CD4-positive, alpha-beta T cell treated with Interleukin-12 subunit alpha and Interleukin-12 subunit beta, for 1 hour (primary cell): ENCODE data around the gene CISD3.

ENCODE experiments used
- DNase-seq: peaks from one replicate; pipeline ENCODE4 v3.0.0-alpha.2; 2020

The CISD3 gene, protein sequence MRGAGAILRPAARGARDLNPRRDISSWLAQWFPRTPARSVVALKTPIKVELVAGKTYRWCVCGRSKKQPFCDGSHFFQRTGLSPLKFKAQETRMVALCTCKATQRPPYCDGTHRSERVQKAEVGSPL

DNA sequence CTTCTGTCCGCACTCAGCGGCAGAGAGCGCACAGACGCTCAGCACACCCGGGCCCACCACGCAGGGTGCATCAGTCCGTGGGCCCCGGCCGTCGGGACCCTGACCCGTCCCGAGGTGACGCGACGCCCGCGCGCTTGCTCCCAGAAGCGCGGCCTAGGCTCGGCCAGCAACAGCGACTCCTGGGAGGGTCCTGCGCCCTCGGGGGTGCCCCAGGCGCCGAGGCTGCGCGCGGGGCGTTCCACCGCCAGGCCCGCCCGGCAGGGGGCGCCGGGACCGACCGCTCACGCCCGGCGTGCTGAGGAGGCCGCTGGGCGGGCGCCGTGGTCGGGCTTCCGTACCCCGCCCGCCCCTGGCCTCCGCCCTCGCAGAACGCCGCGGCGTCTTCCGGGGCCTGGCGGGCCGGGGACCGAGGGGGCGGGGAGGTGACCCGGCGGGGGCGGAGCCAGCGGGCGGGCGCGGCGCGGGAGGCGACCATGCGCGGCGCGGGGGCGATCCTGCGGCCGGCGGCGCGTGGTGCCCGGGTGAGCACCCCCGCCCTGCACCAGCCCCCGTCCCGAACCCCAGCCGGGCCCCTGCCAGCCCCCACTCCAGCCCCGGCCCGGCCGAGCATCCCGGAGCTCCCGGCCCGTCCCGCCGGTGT is at the start of gene CISD3:
CISD3 (plus strand) TSS at position 456 of the 640 bp plus-strand sequence; CDS start at position 474, 18 bp downstream.
- peak; percentile 91 for DNase-seq

DNA sequence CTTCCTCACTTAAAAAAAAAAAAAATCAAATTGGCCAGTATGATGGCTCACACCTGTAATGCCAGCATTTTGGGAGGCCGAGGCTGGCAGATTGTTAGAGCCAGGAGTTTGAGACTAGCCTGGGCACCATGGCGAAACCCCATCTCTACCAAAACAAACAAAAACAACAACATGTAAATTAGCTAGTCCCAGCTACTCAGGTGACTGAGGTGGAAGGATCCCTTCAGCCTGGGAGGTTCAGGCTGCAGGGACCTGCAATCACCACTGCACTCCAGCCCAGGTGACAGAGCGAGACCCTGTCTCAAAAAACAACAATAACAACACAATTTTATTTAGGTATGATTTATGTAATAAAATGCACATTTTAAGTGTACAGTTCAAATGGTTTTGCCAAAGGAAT is 49.0 kb upstream of the CISD3 start:
- no peak for DNase-seq

DNA sequence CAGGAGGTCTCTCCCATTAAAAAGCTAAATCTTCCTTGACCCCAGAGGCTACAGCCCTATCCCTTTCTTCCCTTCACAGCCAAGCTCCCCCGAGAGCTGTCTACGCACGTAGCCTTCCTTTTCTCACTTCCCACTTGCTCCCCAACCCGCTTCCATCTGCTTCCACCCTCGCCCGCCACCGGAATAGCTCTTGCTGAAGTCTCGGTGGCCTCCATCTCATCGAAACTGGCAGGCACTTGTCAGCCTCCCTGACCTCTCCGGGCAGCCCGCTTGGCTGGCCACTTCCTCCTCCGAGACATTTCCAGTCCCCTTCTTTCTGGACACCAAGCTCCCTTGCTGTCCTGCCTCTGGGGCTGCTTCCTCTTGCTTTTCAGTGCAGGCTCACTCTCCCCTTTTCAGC is 44.6 kb upstream of the CISD3 start:
- DNase-seq = no peak

DNA sequence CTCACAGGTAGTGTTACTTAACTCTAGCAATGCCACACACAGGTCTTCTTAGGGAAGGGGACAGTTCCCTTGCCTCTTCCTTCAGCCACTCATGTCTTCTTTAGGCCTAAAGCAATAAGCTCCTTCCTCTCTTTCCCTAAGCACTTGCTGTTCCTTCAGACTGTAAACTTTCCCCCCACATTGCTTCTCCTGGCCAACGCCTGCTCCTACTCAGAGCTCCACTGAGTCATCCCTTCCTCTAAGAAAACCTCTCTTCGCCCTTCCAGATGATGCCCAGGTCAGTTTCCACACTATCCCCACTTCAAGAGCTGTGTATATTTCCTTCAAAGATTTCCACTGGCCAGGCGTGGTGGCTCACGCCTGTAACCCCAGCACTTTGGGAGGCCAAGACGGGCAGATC is 42.9 kb upstream of the CISD3 start:
- no peak for DNase-seq

DNA sequence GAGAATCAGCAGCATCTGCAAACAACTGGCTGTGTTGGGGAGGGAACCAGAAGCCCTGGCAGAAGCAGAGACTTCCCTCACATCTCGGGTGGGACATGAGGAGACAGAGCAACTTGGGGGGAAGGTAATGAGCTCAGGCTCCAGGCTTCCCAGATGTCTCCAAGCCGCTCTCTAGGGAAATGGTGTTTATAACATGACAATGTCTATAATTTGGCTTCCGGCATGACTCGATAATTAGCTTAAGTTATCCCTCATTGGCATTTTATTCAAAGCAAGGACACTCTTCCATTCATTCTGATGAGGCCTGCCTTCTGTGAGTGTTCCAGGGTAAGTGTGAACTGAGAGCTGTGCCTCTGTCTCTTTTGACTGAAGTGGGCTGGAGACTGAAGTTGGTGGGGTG is 39.8 kb upstream of the CISD3 start:
- no peak for DNase-seq

DNA sequence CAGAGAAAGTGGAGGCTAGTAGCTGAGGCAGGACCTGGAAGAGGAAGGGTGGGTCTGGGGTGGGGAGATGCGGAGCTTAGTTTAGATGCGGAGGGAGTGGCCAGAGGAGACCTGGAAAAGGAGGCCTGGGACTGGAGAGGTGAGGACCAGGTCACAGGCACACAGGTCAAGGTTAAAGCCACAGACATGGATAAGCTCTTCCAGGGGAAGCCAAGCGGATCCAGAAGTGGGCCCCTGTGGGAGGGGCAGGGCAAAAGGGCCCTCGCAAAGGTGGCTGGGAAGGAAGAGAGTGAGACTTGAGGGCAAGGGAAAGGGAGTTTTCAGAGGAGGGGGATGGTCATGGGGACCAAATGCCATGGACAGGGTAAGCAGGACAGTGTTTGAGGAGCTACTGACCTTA is 39.0 kb upstream of the CISD3 start:
- DNase-seq = no peak

DNA sequence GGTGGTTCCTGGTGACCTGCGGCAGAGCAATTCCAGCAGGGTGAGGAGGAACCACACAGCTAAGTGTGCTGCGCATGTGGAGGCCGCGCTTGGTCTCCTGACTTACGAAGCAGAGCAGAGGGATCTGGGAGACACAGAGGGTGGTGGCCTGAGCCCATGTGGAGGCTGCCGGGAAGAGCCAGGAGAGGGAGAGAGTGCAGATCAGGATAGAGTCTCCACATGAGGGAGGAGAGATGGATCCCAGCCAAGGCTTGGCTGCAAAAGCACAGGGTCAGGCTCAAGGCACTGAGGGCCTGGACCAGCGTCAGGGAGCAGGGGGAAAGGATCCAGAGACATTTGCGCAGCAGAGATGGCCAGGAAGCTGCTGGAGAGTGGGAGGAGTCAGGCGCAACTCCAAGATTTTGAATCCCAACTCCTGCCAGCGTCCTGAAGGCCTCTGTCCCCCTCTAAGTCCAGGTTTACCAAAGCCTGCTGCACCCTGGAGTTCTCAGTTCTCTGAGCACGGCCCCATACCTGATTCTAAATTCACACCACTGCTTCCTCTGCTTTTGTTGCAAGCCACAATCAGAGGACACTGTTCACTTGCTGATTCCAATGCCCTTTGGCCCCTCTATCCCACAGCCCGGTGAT is 36.3 kb upstream of the CISD3 start:
- no peak for DNase-seq

DNA sequence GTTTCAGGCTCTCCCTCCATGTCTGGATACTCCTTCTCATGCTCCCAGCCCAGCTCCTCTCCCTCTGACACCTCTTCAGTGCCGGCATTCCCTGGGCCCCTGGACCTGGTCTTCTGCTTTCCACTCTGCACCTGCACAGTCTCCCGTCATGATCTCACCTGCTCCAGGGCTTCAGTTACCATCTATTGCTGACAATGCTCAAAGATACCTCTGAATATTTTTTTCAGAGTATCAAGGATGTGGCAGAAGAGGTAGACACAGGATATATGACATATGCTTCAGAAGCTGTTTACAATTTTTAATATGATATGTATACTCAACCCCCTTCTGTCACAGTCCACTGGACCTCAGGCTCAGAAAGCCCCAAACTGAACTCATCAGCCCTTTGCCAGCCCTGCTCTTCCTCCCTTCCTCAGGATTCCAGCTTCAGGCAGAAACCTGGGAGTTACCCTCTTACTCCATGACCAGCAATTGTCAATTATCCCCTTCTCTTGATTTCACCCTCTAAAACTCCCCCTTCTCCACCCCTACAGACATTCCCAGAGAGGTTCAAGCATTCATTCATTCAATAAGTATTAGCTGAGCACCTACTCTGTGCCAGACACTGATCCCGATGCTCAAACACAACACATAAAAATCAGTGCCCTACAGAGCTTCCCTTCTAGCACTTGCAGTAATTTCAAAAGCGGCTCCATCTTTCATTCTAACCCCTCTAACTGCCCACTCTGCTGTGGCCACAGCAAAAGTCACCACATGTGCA is 32.9 kb upstream of the CISD3 start:
- no peak for DNase-seq

DNA sequence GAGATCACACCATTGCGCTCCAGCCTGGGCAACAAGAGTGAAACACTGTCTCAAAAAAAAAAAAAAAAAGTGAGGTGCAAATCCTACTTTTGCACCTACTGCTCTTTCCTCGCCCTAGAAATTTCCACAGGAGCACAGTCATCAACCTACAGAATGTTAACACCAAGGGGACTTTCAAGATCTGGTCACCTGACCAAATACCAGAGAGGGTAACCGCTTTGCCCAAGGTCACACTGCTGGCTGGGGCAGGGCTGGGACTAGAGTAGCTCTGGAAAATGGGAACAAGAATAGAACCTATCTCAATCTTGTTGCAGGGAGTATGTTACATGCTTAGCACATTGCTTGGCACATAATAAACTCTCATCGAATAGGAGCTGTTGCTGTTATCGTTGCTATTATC is 31.4 kb upstream of the CISD3 start:
- DNase-seq = no peak

DNA sequence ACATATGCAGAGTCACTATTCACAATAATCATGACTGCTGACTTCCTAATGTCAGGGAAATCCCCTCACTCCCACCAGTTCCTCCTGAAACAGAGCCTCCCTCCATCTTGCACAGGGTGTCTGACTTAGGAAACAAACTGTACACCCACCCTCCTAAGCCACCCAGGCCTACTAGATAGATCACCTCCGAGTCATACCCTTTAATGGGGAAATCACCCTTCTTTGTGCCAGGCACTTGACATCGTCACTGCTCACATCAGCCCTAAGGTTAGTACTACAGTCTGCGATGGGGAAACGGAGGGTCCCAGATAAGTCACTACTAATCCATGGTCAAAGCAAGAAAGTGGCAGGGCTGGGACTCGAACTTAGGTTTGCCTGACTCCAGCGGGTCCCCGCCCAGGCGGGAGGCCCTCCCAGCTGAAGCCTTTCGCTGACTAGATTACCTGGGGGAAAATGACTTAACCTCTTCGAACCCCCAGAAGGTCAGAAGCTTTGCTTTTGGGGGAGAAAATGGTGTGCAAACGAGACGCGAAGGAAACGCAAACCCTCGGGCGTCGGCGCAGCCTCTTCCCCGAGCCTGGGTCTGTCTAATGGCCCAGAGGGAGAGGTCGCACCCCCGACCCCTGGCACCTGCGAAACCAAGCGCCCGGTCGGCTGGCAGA is 28.5 kb upstream of the CISD3 start:
- DNase-seq = peak; percentile 80

DNA sequence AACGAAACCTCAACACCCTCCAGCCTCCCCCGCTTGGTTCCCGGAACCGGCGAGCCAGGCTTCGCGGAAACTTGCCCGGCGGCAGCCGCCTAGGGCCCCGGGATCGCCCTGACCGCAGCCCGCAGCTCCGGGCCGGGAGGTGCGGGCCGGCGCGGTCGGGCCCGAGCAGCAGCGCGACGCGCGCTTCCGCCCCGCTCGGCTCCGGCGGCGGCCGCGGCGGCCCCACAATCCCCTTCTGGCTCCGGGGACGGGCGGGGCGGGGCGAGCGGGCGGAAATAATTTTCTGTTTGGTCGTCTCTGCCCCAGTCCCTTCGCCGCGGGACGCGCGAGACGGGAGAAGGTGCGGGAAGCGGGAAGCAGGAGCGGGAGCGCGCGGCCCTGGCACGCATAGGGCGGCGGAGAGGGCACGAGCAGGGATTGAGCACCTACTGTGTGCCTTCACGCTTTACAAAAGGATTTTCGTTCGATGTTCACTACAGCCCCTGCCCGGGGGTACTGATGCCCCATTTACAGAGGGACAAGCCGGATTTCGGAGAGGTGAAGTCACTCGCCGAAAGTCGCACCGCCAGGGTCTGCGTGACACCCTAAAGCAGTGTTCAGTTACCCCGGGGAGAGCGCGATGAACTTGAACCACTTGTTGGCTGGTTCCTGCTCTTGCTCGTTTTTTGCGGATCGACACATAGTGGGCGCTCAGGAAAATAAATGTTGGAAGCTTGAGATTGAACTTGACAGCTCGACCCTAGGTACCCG is 27.8 kb upstream of the CISD3 start:
- peak; percentile 83 for DNase-seq

DNA sequence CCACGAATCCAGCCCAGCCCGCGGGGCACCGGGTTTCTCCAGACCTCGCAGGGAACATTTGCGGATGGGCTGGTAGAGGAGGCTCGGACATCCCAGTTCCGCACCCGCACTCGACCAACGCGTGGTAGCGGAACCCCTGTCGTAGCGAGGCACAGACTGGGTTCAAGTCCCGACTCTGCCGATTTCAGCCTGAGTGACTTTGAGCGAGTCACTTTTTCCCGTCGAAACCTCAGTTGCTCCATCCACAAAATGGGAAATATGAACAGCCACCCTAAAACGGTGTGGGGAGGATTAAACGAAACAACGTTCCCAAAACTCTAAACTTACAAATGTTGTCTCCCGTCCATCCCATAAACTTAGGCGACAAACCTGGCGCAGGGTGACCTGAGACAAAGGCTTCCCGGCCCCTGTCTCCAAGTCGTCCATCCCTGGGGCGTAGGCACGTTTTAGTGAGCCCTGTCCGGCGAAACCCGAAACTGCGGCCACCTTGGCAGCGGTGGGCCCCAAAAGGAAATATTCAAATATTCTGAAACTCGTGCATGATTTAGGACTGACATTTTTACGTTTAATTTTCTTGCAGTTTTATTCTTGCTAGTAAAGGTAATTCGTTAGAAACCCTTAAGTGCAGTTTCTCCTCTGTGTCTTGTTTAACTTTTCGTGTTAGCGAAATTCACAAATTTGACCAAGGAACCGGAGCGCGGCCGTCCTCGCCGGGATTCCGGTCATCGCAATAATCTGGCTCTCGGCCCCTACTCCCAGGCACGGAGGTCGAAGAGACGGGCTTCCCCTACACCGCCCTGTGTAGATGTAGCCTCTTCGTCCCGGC is 27.0 kb upstream of the CISD3 start:
- DNase-seq = peak; percentile 7

DNA sequence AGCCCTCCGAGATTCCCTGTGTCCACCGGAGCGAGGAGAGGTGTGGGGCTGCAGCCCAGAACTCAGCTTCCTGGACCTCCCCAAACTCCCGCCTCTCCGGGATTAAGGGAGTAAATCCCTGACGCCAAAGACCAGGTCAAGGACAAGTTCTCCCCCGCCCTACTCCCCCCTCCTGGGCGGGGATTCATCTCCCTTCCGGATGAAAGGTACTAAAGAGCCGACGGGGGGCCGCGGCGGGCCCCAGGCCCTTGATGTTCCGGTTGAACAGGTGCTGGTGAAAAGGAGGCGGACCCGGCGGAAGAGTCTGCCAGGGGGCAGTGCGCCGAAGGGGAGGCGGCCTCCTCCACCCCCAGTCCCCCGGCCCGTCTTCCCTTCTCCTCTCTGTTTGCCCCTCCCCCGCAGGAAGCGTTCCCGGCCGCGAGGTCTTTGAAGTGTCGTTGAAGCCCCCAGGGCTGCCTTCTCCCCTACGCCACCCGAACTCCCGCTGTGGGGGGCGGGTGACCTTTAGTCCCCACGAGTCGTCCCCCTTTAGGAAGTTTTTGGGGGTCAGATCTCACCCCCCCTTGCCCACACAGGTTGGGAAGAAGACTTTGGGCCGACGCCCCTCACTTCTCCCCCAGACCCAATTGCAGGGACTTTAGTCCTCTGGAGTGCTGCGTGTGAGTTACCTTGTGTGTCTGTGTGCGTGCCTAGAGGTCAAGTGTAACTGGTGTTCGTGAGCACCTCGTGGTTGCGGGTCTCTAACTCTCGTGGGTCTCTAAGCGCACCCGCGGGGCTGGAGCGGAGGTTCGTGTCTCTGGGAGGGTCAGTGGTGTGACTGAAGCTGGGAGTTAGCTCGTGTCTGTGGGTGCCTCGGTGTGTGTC is 26.2 kb upstream of the CISD3 start:
- peak; percentile 78 for DNase-seq

DNA sequence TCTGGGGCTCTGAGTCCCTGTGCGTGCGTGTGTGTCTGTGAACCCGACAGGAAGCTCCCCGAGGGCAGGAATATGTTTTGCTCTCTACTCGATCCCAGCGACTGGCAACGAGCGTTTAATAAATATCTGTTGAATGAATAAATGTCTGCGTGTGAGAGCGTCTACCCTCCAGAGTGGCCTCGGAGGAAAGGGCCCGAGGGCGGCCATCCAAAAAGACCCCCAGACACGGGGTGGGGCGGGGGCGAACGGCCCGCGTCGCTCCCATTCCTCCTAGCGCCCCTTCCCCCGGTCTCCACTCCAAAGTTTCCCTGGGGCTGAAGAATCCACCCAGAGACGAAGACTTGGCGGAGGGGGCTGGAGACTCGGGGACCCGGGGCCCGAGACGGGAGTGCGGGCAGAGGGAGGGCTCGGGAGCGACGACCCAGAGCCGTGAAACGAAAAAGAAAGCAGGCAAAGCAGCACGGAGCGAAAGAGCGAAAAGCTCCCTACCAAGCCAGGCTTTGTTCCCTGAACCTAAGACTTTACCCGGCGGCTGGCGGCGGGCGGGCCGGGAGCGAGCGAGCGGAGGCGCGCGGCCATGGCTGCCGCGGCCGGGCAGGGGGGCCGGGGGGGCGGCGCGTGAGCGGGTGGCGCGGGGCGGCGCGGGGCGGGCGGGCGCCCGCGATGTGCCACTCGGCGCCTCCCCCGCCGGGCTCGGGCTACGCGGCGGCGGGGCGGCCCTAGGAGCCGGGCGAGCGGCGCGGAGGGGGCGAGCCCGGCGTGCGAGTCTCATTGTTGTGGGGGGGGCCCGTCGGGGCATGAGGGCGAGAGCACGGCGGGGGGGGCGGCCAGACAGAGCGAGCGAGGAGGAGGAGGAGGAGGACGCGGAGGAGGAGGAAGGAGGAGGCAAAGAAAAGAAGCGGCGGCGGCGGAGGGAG is 25.3 kb upstream of the CISD3 start, which contains the start of gene MLLT6:
MLLT6 (plus strand) TSS at position 668 of the 917 bp plus-strand sequence. CDS start 360 bp downstream, outside the sequence.
- peak; percentile 86 for DNase-seq

DNA sequence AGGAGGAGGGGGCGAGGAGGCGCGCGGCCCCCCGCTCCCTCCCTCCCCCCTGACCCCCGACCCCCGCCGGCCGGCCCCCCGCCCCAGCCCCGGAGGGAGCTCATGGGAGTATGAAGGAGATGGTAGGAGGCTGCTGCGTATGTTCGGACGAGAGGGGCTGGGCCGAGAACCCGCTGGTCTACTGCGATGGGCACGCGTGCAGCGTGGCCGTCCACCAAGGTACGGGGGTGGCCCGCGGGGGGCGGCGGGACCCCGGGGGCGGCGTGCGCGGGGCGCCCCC is 24.7 kb upstream of the CISD3 start:
- no peak for DNase-seq

DNA sequence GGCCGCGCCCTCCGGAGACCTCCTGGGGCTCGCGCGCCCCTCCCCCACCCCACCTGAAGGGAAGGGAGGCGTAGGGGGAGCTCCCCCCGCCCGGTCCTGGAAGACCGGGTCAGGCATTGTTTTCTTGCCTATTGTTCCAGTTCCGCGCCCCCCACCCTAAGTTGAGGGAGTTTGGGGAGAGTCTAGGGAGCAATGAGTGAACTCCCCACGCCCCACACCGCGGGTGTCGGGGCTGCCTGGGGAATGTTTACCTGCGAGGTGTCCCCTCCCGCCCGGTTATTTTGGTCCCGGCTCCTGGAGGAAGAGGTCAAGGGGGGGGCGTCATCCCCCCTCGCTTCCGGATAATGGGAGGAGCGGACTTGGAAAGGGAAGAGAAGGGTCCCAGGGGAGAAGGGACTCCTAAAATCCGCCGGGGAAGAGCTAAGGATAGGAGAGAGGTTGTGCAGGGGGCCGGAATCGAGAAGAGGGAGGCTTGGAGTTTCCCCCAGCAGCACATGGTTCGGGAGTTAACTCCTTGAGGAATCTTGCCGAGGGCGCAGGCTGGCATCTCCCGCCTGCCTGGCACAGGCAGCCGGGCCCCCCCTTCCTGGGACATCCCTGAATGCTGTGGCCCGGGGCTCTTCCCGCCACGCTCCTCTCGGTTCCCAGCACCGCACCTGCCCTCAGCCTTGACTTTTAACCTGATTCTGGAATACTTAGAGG is 24.2 kb upstream of the CISD3 start:
- peak; percentile 21 for DNase-seq

DNA sequence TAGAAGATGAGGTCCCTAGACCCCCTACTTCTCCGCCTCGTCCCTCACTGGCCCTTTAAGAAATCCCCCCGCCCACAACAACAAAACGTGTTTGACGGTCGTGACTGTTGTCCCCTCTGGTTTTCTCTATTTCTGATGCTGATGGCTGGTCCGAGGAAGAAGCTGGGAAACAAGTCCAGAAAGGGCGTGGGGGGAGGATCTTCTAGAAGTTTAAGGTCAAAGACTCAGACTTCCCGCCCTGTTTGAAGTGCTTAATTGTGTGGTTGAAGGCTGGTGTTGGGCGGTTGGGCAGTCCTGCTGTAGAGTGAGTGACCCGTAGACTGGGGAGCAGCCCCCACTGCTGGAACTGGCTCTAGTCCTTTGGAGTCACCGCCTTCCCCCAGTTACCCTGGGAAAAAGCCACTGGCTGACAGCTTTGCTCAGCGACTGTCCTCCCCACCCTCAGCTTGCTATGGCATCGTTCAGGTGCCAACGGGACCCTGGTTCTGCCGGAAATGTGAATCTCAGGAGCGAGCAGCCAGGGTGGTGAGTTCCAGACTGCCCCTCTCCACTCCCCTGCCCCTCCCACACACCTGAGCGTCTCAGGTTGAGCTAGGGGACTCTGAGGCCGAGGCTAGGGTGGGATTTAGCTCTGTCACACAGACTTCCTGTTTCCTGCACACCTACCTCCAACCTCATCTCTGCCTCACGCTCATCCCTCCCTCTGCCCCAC is 23.5 kb upstream of the CISD3 start:
- DNase-seq = peak; percentile 38

DNA sequence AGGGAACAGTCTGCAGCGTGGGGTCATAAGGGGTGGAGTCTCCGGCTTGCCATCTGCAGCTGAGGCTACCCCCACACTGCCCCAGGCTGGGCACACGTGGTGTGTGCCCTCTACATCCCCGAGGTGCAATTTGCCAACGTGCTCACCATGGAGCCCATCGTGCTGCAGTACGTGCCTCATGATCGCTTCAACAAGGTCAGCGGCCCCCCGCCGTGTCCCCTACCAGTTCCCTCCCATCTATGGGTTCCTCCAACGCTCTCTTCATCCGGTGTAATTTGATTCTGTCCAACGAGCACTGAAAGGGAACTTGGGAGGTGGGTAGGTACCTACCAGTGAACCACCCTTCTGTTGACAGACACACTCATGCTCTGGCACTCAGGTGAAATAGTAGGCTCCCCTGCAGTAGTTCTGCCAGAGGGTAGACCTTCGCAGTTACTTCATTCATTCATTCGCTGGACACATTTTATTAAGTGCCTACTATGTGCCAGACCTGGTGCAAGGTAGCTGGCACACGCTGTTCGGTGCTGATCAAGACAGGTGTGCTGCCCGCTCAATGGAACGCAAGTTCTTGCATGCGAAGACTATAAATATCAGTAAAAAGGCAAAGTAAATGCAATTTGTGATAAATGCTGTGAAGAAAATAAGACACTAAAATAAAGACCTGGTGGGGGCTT is 22.3 kb upstream of the CISD3 start:
- no peak for DNase-seq
